Naive B cell (primary cell): ENCODE results near the gene PTAR1. TPM values are rescaled to one million over a fixed set of nuclear protein-coding genes. Genes with fewer than 3 reads are reported as not detected.

Experiments used
- polyA plus RNA-seq, 6 donors: library from polyadenylated mRNA; unstranded; fragments of 300-500 nt; fragmentation: Illumina TruSeq; gene quantifications; one replicate each; pipeline ENCODE4 v1.2.3, GENCODE V29; 2021; ENCODE audit warnings: low read depth in 6 of 6

PTAR1 gene
- polyA plus RNA-seq, 6 donors from 2014 or later, result 9.7 to 22.4 (median 19.1) TPM

Other genes starting within 250 kb of the PTAR1 start
- not detected for gene APBA1, start 87.6 kb downstream of the PTAR1 start, polyA plus RNA-seq
- not detected for gene CFAP95, start 60.8 kb upstream of the PTAR1 start, polyA plus RNA-seq